NOMO-1 (cell line): ENCODE results near the gene FBXO31.
"Not testable (repeated sequence)": the region's sequence is repeated elsewhere in the genome, so short reads cannot be mapped to it uniquely, and the experiment has no call there.

Source experiments
- DNase-seq, 2 experiments: peaks; one replicate each; lab custom pipeline; 2025; ENCODE audit not compliant: unreplicated experiment in 2 of 2; lab: John Stamatoyannopoulos, UW

FBXO31 gene

GRCh38 chr16:87387942-87388817 is 4.6 kb upstream of the FBXO31 start:
- DNase-seq: peak; percentile 97 to 99

- not testable (repeated sequence) for DNase-seq
Measured at GRCh38 chr16:87384875-87385167, 1.2 kb upstream of the FBXO31 start.

DNA sequence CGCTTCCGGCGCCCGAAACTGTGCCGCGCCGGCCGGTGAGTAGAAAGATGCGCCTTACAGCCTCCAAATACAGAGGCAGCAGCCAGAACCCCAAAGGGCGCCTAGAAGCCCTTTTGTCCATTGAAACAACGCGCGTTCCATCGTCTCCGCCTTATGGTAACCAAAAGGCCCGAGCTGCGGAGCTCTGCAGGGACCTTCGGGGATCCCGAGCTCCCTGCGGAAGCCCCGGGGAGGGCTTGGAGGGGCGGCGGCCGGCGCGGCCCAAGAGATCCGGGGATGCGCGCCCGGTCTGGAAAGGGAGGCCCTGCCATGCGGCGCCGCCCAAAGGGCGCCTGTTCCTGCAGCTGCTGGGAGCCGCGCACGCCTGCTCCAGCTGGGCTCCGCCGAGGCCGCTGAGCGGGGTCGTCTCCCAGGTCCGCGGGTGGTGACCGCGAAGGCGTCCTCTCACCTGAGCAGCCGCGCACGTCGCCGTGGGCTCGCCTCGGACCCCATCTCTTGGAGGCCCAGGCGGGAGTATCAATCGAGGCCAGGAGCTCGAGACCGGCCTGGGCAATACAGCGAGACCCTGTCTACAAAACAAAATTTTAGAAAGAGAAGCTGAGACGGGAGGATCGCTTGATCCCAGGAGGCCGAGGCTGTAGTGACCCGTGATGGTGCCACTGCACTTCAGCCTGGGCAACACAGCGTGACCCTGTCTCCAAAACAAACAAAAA is 742 bp upstream of the FBXO31 start:
- DNase-seq: peak in 1 of 2 experiments; percentile 57

DNA sequence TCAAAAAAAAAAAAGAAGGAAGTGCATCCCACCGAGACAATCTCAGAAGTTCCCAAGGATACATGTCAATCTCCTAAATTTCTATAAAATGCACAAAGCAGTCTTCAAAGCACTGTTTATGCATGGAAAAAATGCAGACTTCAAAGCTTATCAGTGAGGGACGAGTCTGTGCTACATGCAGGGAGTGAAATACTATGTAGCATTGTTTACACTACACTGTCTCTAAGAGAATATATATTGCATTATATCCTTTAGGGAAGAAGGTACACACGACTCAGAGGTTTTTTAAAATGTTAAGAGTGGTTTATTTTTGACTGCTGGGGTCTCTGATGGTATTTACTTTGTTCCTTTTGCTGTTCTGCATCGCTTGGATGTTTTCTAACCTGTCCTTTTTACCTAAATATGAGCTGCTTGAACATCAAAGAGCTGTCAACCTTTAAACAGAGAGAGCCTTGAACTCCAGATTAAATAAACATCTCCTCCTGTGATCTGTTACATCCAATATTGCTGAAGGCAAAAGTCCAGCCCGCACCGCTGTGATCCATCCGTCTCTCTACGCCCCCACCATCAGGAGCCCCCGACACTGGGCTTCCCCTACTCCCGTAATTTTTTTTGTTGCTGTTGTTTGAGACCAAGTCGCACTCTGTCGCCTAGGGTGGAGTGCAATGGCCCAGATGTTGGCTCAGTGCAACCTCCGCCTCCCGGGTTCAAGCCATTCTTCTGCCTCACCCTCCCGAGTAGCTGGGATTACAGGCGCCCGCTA is 1.4 kb downstream of the FBXO31 start:
- no peak for DNase-seq

DNA sequence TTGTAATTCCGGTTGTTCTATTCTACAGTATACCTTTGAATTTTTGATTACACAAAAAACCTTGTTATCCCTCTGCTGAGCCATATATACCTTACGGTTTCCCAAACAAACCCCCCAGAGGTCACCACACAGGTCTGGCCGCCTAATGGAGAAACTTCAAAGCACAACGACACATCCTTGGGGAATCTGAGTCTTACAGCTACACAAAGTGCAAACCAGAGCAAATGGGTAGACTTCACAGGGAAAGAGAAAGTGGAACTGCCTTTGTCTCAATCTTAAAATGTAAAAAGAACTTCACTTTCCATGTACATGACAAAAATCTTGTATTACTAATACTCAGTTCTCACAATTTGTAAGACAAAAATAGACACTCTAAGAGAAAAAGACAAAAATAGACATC is 2.7 kb downstream of the FBXO31 start:
- no peak for DNase-seq

DNA sequence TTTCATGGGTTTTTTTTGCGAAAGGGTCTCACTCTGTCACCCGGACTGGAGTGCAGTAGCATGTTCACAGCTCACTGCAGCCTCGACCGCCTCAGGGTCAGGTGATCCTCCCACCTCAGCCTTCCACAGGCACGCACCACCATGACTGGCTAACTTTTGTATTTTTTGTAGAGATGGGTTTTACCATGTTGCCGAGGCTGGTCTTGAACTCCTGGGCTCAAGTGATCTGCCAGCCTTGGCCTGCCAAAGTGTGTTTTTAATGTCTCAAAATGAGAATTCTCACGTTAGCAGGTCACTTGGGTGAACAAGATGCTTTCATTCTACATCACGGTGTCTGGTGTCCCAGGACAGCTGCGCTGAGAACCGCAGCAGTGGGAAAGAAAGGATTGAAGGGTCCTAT is 3.2 kb downstream of the FBXO31 start:
- DNase-seq: no peak

GRCh38 chr16:87379312-87379752 is 4.2 kb downstream of the FBXO31 start:
- not testable (repeated sequence) for DNase-seq

GRCh38 chr16:87376660-87377059 is 6.9 kb downstream of the FBXO31 start:
- DNase-seq: no peak

DNA sequence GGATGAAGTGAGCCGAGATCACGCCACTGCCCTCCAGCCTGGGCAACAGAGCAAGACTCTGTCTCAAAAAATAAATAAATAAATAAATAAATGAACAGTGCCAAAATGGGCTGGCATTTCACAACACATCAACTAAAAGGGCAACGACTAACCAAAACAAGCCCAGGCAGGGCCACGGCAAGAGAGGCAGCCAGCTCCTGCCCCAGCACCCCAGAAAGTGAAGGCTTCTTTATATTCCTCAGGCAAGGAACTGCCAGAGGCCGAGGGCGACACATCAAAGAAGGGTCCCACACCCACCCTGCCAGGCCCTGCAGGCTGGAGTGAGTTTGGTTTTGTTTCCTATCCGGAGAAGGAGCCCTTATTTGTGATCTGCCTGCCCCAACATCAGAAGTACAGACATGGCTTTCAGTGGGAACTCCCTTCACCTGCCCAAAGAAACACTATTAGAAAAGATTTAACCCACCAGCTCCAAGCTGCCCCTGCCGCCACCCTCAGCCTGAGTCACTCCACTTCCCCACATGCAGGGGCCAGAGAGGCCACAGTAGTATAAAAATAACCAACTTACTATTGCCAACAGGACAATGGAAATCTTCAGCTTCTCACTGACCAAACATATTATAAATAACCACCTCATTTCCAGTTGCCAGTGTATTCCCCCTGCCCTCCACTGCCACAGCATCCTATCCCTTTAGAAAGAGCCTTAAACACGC is 8.0 kb downstream of the FBXO31 start:
- peak; percentile 26 to 34 for DNase-seq

DNA sequence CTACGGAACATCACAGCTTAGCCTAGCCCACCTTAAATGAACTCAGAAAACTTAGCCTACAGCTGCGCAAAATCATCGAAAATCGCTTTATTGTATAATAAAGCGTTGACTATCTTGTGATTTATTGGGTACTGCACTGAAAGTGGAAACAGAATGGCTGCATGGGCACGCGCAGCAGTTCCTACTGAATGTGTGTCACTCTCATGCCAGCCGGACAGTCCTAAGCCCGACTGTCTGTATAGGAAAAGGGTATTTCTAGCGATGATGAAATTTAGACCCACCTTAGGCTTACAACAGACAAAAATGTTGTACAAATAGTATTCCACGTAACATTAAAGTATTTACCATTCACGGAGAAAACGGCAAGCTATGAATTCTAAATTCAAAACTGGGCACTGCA is 9.3 kb downstream of the FBXO31 start:
- DNase-seq: no peak

DNA sequence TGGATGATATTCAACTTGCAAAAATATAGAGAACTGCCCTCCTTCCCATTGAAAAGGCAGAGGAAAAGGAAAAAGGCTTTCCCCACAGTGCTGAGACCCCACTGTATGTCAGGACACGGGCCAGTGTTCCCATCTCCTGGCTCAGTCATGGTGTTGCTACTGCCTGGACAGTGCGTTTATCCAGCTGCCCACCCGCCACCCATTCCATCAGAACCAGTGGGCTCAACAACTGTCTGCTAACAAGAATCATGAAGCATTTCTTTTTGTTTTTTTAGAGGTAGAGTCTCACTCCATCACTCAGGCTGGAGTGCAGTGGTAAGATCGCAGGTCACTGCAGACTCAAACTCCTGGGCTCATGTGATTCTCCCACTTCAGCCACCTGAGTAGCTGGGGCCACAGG is 11.3 kb downstream of the FBXO31 start:
- no peak for DNase-seq

DNA sequence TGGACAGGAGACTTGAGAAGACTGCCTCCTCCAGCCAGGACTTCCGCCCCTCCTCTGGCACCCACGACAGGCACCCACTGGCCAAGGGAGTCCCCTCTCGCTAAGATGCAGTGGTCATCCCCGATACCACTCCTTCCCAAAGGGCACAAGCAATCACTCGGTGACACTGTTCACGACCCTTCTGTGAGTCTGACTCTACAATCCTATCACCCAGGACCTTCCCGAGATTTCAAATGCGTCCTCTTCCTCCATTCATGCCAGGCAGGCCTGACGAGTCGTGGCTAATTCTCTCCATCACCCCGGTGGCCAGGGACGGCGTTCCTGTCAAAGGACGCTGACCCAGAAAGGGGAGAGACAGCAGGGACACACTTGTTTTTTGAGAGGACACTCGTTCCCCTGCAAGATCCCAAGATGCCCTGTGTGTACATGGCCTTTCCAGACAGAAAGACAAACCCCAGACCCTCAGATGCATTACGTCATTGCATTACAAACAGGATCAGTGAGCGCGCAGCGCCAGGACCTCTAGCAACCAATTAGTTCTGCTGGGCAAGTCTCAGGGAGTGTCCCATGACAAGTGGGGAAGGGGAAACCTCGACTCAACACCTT is 12.2 kb downstream of the FBXO31 start:
- no peak for DNase-seq

GRCh38 chr16:87369796-87370719 is 13.5 kb downstream of the FBXO31 start:
- no peak for DNase-seq

GRCh38 chr16:87369117-87369765 is 14.3 kb downstream of the FBXO31 start:
- DNase-seq: no peak

DNA sequence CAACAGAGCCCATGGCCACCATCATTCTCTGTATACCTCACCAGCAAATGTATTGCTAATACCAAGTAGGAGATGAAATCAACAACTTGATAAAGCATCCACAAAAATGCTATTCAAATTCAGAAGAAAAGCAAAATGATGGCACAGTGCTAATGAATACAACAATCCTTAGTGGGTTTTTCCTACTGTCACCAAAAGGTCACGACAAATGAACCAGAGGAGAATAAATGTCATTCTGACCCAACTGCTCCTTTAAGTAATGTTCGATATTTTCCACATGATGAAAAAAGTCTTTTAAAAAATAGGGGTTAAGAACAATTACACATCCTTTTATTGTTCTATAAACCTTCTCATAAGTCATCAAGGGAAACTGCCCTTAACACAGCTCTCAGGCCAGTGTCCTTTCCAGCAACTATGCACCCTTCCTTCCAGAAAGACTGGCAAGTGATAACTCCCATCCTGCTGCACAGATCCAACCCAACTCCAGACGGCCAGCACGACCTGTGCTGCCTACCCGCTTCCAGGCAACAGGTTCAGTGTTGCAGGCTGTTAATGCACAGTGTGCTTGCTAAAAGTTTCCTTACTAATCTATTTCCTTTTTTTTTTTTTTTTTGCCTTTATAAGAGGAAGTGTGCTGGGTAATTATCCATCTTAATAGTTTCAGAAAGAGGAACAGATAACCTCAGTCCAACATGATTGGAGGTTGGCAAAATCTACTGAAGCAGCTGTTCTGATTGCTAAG is 15.4 kb downstream of the FBXO31 start:
- peak; percentile 68 to 95 for DNase-seq

DNA sequence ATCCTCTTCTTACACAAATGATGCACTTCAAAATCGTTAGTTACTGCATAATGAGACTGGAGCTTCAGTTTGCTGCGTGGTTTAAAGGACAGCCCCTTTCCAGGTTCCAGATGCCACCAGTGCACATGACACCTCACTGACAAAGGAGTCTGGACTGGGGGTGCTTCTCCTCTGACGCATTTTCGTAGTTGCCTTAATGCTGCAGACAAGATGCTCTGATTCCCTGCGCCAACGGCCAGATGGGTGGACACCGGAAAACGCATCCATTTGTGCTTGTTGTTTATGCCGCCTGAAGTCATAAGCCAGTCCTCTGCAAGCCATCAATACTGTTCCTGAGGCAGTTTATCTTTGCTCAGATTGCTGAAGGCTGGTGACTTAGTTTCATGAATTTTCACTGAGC is 16.0 kb downstream of the FBXO31 start:
- no peak for DNase-seq

DNA sequence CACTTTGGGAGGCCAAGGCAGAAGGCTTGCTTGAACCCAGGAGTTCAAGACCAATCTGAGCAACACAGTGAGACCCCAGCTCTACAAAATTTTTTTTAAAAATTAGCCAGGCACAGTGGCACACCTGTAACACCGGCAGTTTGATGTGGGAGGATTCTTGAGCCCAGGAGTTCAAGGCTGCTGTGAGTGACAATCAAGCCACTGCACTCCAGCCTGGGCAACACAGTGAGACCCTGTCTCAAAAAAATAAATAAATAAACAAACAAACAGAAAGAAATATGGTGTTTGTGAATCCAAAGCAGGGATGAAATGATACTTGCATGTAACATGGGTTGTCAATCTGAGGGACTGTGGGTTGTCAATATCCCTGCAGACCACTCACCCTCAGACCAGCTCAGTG is 16.6 kb downstream of the FBXO31 start:
- DNase-seq: no peak

DNA sequence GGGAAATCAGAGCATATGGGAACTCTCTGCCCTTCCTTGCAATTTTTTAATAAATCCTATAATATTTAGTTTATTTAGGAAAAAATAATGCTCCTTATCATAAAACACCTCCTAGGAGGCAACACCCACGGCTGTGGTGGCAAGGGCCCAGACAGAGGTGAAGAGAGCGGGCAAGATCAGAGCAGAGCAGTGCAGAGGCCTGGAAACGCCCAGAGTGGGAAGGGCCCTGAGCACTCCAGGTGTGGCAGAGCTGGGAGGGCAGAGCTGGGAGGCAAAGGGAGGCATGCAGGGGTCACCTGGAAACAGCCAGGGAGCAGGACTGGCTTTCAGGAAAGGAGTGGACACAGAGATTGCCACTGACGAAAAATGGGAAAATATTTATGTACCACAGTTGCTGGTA is 17.3 kb downstream of the FBXO31 start:
- no peak for DNase-seq
